Stimulated activated CD8-positive, alpha-beta memory T cell treated with anti-CD3 and anti-CD28 coated beads, Interleukin-15, amount 100 ng/mL, for 4 hours (primary cell): Measurements from ENCODE around the gene ZNF460.
"Not testable (repeated sequence)": the region's sequence is repeated elsewhere in the genome, so short reads cannot be mapped to it uniquely, and the experiment has no call there.

Source experiments
- DNase-seq, 2 donors: peaks; one replicate each; pipeline ENCODE4 v3.0.0-alpha.2; 2020; ENCODE audit warnings: low read depth in 2 of 2

ZNF460 gene

GRCh38 chr19:57280165-57280961, at the start of gene ZNF460:
Gene ZNF460, plus strand, starts transcription at chr19:57280485. Its CDS starts 322 bp downstream, at chr19:57280807.
- peak; percentile 93 to 96 for DNase-seq

GRCh38 chr19:57231686-57232085, 48.6 kb upstream of the ZNF460 start:
- DNase-seq = no peak

GRCh38 chr19:57233207-57233606, 47.1 kb upstream of the ZNF460 start:
- no peak for DNase-seq

GRCh38 chr19:57239982-57240310, 40.3 kb upstream of the ZNF460 start:
- no peak for DNase-seq

GRCh38 chr19:57240311-57241090, 39.8 kb upstream of the ZNF460 start, which contains the start of gene ZNF805:
Gene ZNF805, plus strand, starts transcription at chr19:57240632. Its CDS starts 260 bp downstream, at chr19:57240892.
- DNase-seq = peak; percentile 88 to 94

- no peak for DNase-seq
Measured at GRCh38 chr19:57241176-57241575, 39.1 kb upstream of the ZNF460 start.

GRCh38 chr19:57242821-57243220, 37.5 kb upstream of the ZNF460 start:
- no peak for DNase-seq

GRCh38 chr19:57244513-57244912, 35.8 kb upstream of the ZNF460 start:
- DNase-seq = no peak

GRCh38 chr19:57245066-57245465, 35.2 kb upstream of the ZNF460 start:
- DNase-seq = no peak

- DNase-seq = no peak
Measured at GRCh38 chr19:57245959-57246358, 34.3 kb upstream of the ZNF460 start.

GRCh38 chr19:57248646-57249045, 31.6 kb upstream of the ZNF460 start:
- DNase-seq = no peak

- no peak for DNase-seq
Measured at GRCh38 chr19:57249329-57249728, 31.0 kb upstream of the ZNF460 start.

- not testable (repeated sequence) for DNase-seq
Measured at GRCh38 chr19:57253767-57254166, 26.5 kb upstream of the ZNF460 start.

- no peak for DNase-seq
Measured at GRCh38 chr19:57262044-57262443, 18.2 kb upstream of the ZNF460 start.

GRCh38 chr19:57263244-57263741, 17.0 kb upstream of the ZNF460 start:
- DNase-seq = no peak

- DNase-seq = no peak
Measured at GRCh38 chr19:57267291-57267690, 13.0 kb upstream of the ZNF460 start.

GRCh38 chr19:57269515-57270250, 10.6 kb upstream of the ZNF460 start:
- no peak for DNase-seq

- no peak for DNase-seq
Measured at GRCh38 chr19:57271280-57271679, 9.0 kb upstream of the ZNF460 start.

GRCh38 chr19:57273014-57273413, 7.3 kb upstream of the ZNF460 start:
- DNase-seq = no peak

GRCh38 chr19:57276430-57276829, 3.9 kb upstream of the ZNF460 start:
- DNase-seq = no peak

- not testable (repeated sequence) for DNase-seq
Measured at GRCh38 chr19:57278481-57278880, 1.8 kb upstream of the ZNF460 start.
